ENCODE measurements around the gene PEAR1.

DNA sequence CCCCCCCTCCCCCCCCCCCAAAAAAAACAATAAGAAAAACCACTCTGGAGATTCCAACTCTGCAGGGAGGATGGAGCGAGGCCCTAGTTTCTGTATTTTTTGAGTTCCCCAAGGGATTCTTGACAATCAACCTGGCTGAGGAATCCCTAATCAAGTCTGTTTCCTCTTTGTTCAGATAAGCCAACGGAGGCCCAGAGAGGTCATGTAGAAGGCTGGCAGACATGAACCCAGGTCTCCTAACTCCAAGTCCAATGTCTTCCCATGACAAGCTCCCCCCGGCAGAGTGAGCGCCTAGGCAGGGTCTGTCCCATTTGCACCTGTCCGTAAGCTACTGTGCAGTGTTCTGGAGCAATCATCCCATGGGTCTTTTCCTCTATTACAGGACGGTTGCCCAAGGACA, 66.4 kb downstream of the PEAR1 start:
- TF ChIP-seq CTCF (IDR thresholded peaks at IDR 0.05; ENCODE audit: low read depth, low read length) = no peak
- TF ChIP-seq EZH2phosphoT487 (IDR thresholded peaks at IDR 0.05; ENCODE audit: low read depth) = no peak
